AG10803 (cell line): ENCODE measurements around the gene SCRG1.

Experiments
- DNase-seq: peaks from one replicate; pipeline ENCODE4 v3.0.0; 2010; ENCODE audit warnings: low read depth
- H3K4me3 ChIP-seq: 2 replicates; pipeline ENCODE4 v1.5.1; 2011; ENCODE audit warnings: mild to moderate bottlenecking, low read length, control low read depth
- TF ChIP-seq, protein P1 (sequence below): conservative IDR thresholded peaks from 2 replicates; pipeline ENCODE4 v1.5.1; 2011; ENCODE audit warnings: mild to moderate bottlenecking, low read length, control low read depth, inconsistent platforms

Gene SCRG1

DNA sequence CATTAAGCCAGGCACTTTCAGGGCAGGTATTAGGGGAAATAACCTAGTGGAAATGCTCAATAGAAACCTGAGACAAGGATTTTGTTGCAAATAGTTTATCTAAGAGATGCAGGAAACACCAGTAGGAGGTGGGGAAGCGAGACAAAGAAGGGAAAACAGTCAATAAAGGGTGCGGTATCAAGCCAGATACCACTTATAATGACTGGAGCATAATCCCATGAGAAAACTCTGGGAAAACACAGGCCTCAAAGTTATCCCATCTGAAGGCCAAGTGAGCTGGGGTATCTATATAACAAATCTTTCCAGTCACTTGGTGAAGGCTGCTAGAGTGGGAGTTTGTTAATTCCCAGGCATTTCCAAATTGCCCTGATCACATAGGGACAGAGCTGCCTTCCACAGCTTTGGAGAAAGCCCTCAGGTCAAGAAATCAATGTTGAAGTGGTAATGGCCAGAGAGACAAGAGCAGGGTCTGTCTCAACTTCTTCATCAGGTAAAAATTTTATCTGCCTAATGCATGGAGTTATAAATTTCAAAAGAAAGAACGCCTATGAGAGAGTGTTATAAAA lies 55.0 kb downstream of the SCRG1 start:
- TF ChIP-seq, protein P1, sequence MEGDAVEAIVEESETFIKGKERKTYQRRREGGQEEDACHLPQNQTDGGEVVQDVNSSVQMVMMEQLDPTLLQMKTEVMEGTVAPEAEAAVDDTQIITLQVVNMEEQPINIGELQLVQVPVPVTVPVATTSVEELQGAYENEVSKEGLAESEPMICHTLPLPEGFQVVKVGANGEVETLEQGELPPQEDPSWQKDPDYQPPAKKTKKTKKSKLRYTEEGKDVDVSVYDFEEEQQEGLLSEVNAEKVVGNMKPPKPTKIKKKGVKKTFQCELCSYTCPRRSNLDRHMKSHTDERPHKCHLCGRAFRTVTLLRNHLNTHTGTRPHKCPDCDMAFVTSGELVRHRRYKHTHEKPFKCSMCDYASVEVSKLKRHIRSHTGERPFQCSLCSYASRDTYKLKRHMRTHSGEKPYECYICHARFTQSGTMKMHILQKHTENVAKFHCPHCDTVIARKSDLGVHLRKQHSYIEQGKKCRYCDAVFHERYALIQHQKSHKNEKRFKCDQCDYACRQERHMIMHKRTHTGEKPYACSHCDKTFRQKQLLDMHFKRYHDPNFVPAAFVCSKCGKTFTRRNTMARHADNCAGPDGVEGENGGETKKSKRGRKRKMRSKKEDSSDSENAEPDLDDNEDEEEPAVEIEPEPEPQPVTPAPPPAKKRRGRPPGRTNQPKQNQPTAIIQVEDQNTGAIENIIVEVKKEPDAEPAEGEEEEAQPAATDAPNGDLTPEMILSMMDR, result no peak
- no peak overlapping the region for H3K4me3 ChIP-seq
- no peak for DNase-seq

DNA sequence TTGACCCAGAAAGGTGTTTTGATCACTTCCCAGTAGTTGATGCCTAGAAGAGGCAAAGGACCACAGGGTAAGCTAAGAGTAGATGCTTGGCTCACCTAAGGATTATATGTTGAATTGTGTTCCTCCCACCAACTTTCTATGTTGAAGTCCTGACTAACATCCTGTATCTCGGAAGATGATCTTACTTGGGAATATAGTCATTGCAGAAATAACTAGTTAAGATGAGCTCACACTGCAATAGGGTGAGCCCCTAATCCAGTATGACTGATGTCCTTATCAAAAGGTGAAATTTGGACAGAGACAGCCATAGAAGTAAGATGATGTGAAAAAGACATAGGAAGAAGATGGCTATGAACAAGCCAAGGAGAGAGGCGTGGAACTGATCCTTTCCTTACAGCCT lies 61.5 kb downstream of the SCRG1 start:
- DNase-seq, result no peak
- TF ChIP-seq, protein P1, result no peak
- H3K4me3 ChIP-seq, result no peak overlapping the region

DNA sequence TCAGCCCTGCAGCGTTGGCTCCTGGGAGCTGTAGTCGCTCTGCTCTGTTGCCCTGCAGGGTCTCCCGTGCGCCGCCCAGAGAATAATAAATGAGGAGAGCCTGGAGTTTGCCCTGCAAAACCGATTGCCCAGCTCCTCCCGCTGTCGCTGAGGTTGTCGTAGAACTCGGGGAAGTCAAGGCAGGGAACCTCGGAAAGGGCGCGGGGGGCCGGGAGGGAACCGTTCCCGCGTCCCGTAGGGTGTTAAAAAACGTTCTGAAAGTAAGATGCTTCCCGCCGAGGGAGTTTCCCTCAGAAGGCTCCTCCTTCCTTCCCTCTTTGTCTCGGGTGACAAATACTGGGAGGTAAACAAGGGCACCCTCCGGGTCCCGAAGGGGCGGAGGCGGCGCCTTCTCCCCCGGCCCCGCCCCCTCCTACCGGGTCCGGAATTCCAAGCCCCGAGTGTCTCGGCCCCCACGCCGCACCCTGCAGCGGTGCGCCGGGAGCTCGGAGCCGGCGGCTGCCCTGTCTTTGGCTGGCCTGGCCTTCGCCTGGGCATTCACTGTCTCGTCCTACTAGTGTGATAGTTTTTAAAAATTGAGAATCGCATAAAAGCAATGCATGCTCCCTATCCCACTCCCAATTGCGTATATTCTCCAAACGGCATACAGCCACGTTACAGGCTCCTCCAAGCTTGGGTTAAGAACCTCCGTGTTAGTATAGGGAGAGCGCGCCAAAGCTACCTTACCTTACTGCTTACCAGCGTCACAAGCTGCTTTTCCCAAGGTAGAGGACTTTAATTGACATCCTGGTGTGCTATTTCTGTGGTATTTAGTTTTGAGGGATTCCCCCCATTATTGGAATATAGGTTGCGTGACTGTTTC lies 63.8 kb downstream of the SCRG1 start:
- TF ChIP-seq, protein P1, result no peak
- peak; percentile 70 for DNase-seq

More for the DNA sequence above, 63.8 kb downstream of the SCRG1 start:
- H3K4me3 ChIP-seq, result peak overlapping the region; percentile 86
